Keratinocyte (primary cell): ENCODE data around the gene ANGEL2.

Source experiments
- CTCF ChIP-seq, 3 experiments: IDR thresholded peaks in 1 of 3; conservative IDR thresholded peaks in 1 of 3; optimal IDR thresholded peaks in 1 of 3; 2 replicates in 2 of 3; 3 replicates in 1 of 3; pipeline versions ENCODE3 to v1.5.1; 2011; ENCODE audit warnings: low read length in 3 of 3, mild to moderate bottlenecking in 3 of 3, moderate library complexity in 2 of 3, control low read depth in 1 of 3, inconsistent platforms in 1 of 3; ENCODE audit not compliant: insufficient read depth in 2 of 3; ENCODE audit errors: extremely low read depth in 1 of 3
- EZH2 ChIP-seq: IDR thresholded peaks from one replicate; pipeline ENCODE4 v1.6.1; 2012; ENCODE audit warnings: inconsistent platforms, mild to moderate bottlenecking, low read length, moderate library complexity

DNA sequence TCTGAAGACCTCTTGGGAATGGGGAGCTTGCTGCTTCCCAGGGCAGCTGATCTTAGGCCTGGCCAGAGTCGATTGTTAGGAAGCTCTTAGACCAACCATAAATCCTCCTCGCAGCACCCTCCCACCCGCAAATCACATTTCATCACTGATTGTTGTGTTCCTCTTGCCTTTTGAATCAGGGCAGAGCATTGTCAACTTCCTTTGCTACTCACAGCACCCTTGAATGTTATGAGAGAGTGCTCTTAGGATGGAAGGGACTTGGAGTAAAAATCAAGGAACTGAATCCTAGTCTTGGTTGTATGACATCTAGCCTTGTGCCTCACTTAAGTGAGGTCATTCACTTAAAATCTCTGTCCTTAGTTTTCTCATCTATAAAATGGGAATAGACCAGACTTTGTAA, 62.3 kb downstream of the ANGEL2 start:
- TF ChIP-seq CTCF (optimal IDR thresholded peaks at IDR 0.05 in 1 of 3, IDR thresholded peaks at IDR 0.05 in 1 of 3, conservative IDR thresholded peaks at IDR 0.05 in 1 of 3; ENCODE audit: extremely low read depth in 1 of 3, insufficient read depth in 2 of 3, low read length in 3 of 3) (no peak), EZH2 (no peak)
